Osteoblast (primary cell): ENCODE results near the gene ATP11A. TPM values are rescaled to one million over a fixed set of nuclear protein-coding genes. Genes with fewer than 3 reads are reported as not detected.
A peak's percentile ranks its signal among the peaks of the same experiment; 100 is the strongest.

ENCODE experiments used
- DNase-seq: peaks from one replicate; pipeline ENCODE4 v3.0.0; 2011; ENCODE audit warnings: low spot score, mixed read lengths; ENCODE audit not compliant: insufficient read length; ENCODE audit errors: missing footprints
- H2AFZ ChIP-seq: 2 replicates; pipeline ENCODE4 v1.6.0; 2011; ENCODE audit warnings: mild to moderate bottlenecking, low read length
- H3K27ac ChIP-seq: 2 replicates; pipeline ENCODE4 v1.5.1; 2011; ENCODE audit warnings: mild to moderate bottlenecking, low read depth, low read length, moderate library complexity
- H3K27me3 ChIP-seq: 2 replicates; pipeline ENCODE4 v1.6.0; 2012; ENCODE audit warnings: mild to moderate bottlenecking, control low read depth, inconsistent platforms, low read length, moderate library complexity; ENCODE audit not compliant: insufficient read depth
- H3K36me3 ChIP-seq: 2 replicates; pipeline ENCODE4 v1.5.1; 2011; ENCODE audit warnings: mild to moderate bottlenecking, low read length, control low read depth, moderate library complexity; ENCODE audit not compliant: insufficient read depth
- H3K4me1 ChIP-seq: 2 replicates; pipeline ENCODE4 v1.5.1; 2011; ENCODE audit warnings: mild to moderate bottlenecking, low read length, control low read depth, moderate library complexity; ENCODE audit not compliant: insufficient read depth
- H3K4me2 ChIP-seq: 2 replicates; pipeline ENCODE4 v1.6.0; 2011; ENCODE audit warnings: mild to moderate bottlenecking, low read length; ENCODE audit not compliant: insufficient read depth
- H3K4me3 ChIP-seq: fragments of 200-600 bp; sonication (generic); 3 replicates; pipeline ENCODE4 v1.5.1; 2012; ENCODE audit warnings: mild to moderate bottlenecking, low read length, inconsistent platforms; ENCODE audit not compliant: insufficient read depth
- H3K79me2 ChIP-seq: 2 replicates; pipeline ENCODE4 v1.6.0; 2012; ENCODE audit warnings: mild to moderate bottlenecking, low read length, control low read depth, inconsistent platforms; ENCODE audit not compliant: insufficient read depth
- H3K9me3 ChIP-seq: 2 replicates; pipeline ENCODE4 v1.5.1; 2011; ENCODE audit warnings: low read depth, low read length, control low read depth
- H4K20me1 ChIP-seq: 2 replicates; pipeline ENCODE4 v1.6.0; 2012; ENCODE audit warnings: mild to moderate bottlenecking, low read length, control low read depth; ENCODE audit not compliant: insufficient read depth
- CTCF ChIP-seq: IDR thresholded peaks from 2 replicates; pipeline ENCODE4 v1.5.1; 2011; ENCODE audit warnings: mild to moderate bottlenecking, low read depth, low read length, moderate library complexity; ENCODE audit errors: extremely low read depth
- total RNA-seq: library from RNA; depleted of rRNA; stranded (reverse); fragments of >200 nt; gene quantifications from 2 replicates; pipeline ENCODE4 v1.2.3, GENCODE V29; 2012

ATP11A gene
- total RNA-seq, 1 donor = 7.6 TPM

- H3K27me3 ChIP-seq = no peaks in the 10 kb centered on the region
Measured at GRCh38 chr13:112760435-112760834, 70.6 kb downstream of the ATP11A start.

GRCh38 chr13:112760931-112761330, 71.1 kb downstream of the ATP11A start:
- Histone ChIP-seq H3K4me3 (no peak overlapping the region), H3K36me3 (no peaks in the 10 kb centered on the region), H2AFZ (no peak overlapping the region), H3K27ac (no peak overlapping the region), H3K79me2 (no peaks in the 10 kb centered on the region), H3K27me3 (no peaks in the 10 kb centered on the region), H3K9me3 (no peaks in the 10 kb centered on the region), H4K20me1 (peaks cover 2% of the 10 kb centered on the region), H3K4me2 (no peak overlapping the region), H3K4me1 (no peaks in the 10 kb centered on the region)
- DNase-seq = no peak
- TF ChIP-seq CTCF = no peak

More at GRCh38 chr13:112760435-112760834, 70.6 kb downstream of the ATP11A start:
- Histone ChIP-seq H3K4me2 (no peak overlapping the region), H3K27ac (no peak overlapping the region), H3K9me3 (no peaks in the 10 kb centered on the region), H2AFZ (no peak overlapping the region), H3K4me3 (no peak overlapping the region), H3K36me3 (no peaks in the 10 kb centered on the region), H3K79me2 (no peaks in the 10 kb centered on the region), H3K4me1 (no peaks in the 10 kb centered on the region), H4K20me1 (peaks cover 2% of the 10 kb centered on the region)
- DNase-seq = no peak
- TF ChIP-seq CTCF = no peak

- H3K27ac ChIP-seq = no peak overlapping the region
- TF ChIP-seq CTCF = no peak
Measured at GRCh38 chr13:112761701-112762689, 72.2 kb downstream of the ATP11A start.

GRCh38 chr13:112762690-112763080, 72.8 kb downstream of the ATP11A start:
- Histone ChIP-seq H3K27me3 (no peaks in the 10 kb centered on the region), H3K9me3 (no peaks in the 10 kb centered on the region), H3K36me3 (no peaks in the 10 kb centered on the region), H3K4me3 (no peak overlapping the region), H3K27ac (no peak overlapping the region), H3K4me2 (no peak overlapping the region), H3K79me2 (no peaks in the 10 kb centered on the region), H2AFZ (no peak overlapping the region), H4K20me1 (peaks cover 2% of the 10 kb centered on the region), H3K4me1 (no peaks in the 10 kb centered on the region)
- peak; percentile 50 for DNase-seq
- no peak for TF ChIP-seq CTCF

More at GRCh38 chr13:112761701-112762689, 72.2 kb downstream of the ATP11A start:
- H3K4me1 ChIP-seq = no peaks in the 10 kb centered on the region
- H3K79me2 ChIP-seq = no peaks in the 10 kb centered on the region
- H3K36me3 ChIP-seq = no peaks in the 10 kb centered on the region
- no peak overlapping the region for H3K4me2 ChIP-seq
- no peaks in the 10 kb centered on the region for H3K27me3 ChIP-seq
- H4K20me1 ChIP-seq = peaks cover 2% of the 10 kb centered on the region
- peak; percentile 65 for DNase-seq
- no peak overlapping the region for H3K4me3 ChIP-seq
- H2AFZ ChIP-seq = no peak overlapping the region
- no peaks in the 10 kb centered on the region for H3K9me3 ChIP-seq
